NAMALWA (cell line): Measurements from ENCODE around the gene GFRA1.

Experiments
- DNase-seq: peaks from one replicate; pipeline ENCODE4 v3.0.0-alpha.2; 2015; ENCODE audit warnings: low spot score

GFRA1 gene

DNA sequence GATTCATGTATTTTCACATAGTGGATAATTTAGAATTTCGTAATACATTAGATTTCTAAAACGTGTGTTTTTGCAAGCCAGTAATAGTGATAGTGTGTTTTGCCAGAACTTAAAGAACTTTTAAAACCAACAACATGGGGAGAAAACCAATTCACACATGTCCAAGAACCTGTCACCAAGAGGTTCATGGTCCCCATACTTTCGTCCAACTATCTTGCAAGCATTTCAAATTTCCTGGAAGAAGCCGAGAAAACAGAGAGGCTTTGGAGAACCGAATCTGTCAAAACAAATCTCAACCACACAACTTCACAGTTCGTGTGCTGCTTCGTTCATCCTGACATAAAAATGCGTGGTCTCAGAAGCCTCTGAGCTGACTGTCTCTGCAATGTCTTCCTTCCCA is 31.9 kb downstream of the GFRA1 start:
- DNase-seq, result no peak

GRCh38 chr10:116240157-116240950 is 32.7 kb downstream of the GFRA1 start:
- DNase-seq, result no peak

DNA sequence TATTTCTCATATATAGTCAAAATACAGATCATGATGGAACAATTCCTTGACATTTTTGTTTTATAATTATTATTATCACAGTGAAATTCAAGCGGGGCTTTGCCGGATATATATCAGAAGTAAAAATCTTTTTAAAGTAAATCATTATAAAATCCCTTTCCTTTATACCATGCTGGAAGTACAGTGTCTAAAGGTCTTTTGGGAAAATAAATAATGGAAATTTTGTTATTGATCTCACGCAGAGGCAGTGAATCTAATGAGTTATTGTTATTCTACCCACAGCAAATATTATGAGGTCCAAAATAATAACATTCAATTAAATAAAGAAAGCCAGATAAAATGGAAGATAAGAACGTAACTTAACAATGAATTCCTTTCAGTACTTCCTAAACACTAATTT is 33.8 kb downstream of the GFRA1 start:
- no peak for DNase-seq

- no peak for DNase-seq
These were observed 35.0 kb downstream of the GFRA1 start for GRCh38 chr10:116237970-116238369.

GRCh38 chr10:116237260-116237659 is 35.7 kb downstream of the GFRA1 start:
- DNase-seq, result no peak

DNA sequence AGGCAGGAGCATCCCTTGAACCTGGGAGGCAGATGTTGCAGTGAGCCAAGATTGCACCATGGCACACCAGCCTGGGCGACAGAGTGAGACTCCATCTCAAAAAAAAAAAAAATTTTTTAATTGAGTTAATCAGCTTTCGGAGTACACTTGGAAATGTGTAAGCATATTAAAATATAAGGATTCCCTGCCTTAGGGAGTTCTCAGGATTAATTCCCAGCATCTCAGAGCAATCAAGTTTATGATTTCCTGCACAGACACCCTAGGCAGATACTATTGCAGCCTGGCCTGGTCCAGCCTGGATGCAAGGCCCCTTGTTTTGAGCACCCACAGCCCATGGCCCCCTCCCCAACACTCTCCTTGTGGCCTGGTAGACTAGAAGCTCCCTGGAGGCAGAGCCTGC is 39.8 kb downstream of the GFRA1 start:
- no peak for DNase-seq

GRCh38 chr10:116232613-116233012 is 40.4 kb downstream of the GFRA1 start:
- no peak for DNase-seq

- no peak for DNase-seq
These were observed 46.2 kb downstream of the GFRA1 start for GRCh38 chr10:116226766-116227165.

GRCh38 chr10:116226053-116226452 is 47.0 kb downstream of the GFRA1 start:
- no peak for DNase-seq

DNA sequence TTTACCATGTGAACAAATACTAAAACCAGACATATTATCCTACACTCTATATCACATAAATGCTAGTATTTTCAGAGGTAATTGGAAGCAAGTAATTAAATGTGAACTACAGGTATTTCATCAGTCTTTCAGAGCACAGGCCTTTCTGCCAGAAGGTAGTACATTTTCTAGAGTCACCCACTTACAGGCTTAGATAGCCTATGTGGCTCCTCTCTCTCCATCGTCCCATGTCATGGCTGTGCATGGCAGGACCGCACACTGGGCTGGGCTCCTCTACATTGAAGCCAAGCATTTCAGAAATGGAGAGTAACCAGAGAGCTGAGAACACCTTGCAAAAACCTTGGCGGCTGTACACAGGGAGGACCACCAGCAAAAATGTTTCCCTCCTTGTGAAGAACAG is 49.7 kb downstream of the GFRA1 start:
- no peak for DNase-seq

- DNase-seq, result no peak
These were observed 52.0 kb downstream of the GFRA1 start for GRCh38 chr10:116221053-116221452.

- DNase-seq, result no peak
These were observed 56.3 kb downstream of the GFRA1 start for GRCh38 chr10:116216676-116217075.

DNA sequence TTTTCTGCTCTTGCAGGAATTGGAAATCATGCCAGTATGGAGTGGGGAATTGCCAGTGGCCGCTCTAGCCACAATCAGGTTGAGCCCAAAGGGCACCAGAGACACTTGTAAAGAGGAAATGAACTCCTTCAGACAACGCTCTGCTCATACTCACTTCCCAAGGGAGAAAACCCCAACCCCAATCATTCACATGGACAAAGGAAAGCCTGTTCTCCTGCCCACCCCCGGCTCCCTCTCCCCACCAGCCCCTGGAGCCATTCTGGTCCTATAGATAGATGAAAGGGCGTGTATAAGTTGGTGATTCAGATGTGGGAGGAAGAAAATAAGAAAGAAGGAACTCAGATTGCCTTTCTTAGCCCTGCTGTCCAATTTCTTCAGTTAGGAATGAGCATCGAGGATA is 57.4 kb downstream of the GFRA1 start:
- no peak for DNase-seq

- no peak for DNase-seq
These were observed 61.3 kb downstream of the GFRA1 start for GRCh38 chr10:116211682-116212081.

GRCh38 chr10:116210588-116211346 is 62.2 kb downstream of the GFRA1 start:
- no peak for DNase-seq

GRCh38 chr10:116209781-116210180 is 63.2 kb downstream of the GFRA1 start:
- no peak for DNase-seq

DNA sequence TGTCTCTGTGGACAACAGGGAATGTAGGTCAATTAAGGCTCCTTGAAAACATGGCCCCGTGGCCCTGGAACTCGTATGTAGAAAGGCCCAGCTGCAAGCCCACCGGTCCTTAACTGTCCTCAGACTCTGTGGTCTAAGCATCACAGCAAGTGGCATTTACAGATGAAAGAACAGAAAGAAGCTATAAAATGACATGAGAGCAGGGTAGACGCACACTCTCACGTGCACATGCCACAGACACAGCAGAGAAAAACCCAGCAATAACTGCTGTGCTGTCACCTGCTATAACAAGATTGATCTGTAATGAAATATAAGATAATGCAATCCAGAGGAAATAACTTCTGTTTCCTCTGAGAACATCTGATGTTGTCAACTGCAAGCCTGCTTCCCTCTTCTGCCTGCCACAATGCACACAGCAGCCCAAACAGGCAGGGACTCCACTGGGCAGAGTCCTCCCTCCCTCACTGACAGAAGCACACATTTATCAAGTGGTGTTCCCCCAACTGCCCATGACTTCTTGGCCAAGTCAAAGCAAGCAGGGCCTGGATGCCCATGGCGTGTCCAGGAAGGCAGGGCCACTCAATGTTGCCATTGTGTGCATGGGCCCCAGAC is 63.9 kb downstream of the GFRA1 start:
- no peak for DNase-seq

DNA sequence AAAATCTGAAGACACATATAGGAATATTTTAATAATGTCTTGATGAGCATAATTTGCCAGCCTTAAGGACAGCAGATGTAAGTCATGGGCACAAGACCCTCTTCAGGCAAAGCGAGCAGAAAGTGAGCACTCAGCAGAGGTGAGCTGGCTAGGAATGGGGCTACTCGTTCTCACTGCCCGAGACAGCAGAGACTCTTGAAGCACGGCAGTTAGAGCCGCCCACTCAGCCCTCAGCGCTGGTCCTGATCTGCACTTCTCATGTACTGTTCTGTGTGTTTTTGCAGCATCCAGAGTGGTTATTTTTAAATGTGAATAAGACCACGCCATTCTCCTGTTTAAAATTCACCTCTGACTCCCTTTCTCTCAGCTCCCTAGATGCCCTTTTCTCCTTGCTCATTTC is 65.3 kb downstream of the GFRA1 start:
- DNase-seq, result no peak

- no peak for DNase-seq
These were observed 69.3 kb downstream of the GFRA1 start for GRCh38 chr10:116203661-116204060.

DNA sequence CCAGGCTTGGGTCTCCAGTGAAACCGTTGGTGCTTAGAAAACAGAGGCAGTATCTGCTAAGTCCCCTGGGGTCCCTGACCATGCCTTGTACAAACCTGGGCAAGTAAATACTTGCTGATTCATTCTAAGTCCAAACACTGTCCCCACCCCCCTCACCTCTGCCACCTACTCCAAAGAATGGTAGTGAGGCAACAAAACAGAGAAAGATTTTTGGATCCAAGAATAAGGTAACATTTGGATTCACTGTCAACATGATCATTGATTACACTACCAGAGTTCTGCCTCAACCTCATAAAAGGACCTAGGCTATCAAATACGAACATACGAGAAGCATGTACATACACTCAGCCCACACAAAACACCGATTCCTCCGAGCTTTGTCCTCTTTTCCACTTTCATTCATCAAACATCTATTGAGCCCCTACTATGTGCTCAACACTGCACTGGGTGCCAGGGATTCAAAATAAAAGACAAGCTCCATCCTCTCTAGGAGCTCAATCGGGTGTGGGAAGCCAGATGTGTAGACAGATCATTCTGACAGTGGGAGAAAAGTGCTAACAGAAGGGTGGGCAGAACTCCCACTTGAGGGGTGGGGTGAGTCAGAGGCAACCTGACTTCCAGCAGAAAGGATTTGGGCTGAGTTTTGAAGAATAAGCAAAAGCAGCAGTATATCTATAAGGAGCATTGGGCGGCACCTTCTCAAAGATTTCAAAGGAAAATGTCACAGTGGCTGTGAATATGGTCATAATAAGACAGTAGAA is 71.2 kb downstream of the GFRA1 start:
- DNase-seq, result no peak

GRCh38 chr10:116201011-116201410 is 72.0 kb downstream of the GFRA1 start:
- DNase-seq, result no peak

- no peak for DNase-seq
These were observed 74.3 kb downstream of the GFRA1 start for GRCh38 chr10:116198676-116199035.
